ENCODE data around the gene COL4A2.

Gene COL4A2

GRCh38 chr13:110548891-110549794 lies 242.1 kb downstream of the COL4A2 start:
- Histone ChIP-seq H2AFZ (ENCODE audit: low read length) (no peak overlapping the region), H3K4me3 (ENCODE audit: low read depth, low read length, poor library complexity, severe bottlenecking) (no peak overlapping the region), H3K9ac (ENCODE audit: low read length) (no peak overlapping the region), H3K27ac (ENCODE audit: low read depth, low read length, poor library complexity, severe bottlenecking) (no peak overlapping the region), H3K9me3 (ENCODE audit: low read length) (peaks cover 3% of the 10 kb centered on the region; the same call in 1 of the 2 replicates), H3F3A (ENCODE audit: insufficient read depth, low read length) (no peaks in the 10 kb centered on the region), H3K27me3 (ENCODE audit: insufficient read depth, low read length) (no peaks in the 10 kb centered on the region; the same call in 1 of the 2 replicates), H3K79me2 (ENCODE audit: insufficient read depth, low read length) (no peaks in the 10 kb centered on the region), H3K9me2 (ENCODE audit: low read depth, low read length) (no peaks in the 10 kb centered on the region), H3K36me3 (ENCODE audit: insufficient read depth, low read length) (no peaks in the 10 kb centered on the region; the same call in 1 of the 2 replicates), H4K20me1 (ENCODE audit: insufficient read depth, low read length) (no peaks in the 10 kb centered on the region), H3K4me1 (ENCODE audit: insufficient read depth, low read length, severe bottlenecking) (no peaks in the 10 kb centered on the region), H3K4me2 (ENCODE audit: low read length) (no peak overlapping the region)
- no peak for TF ChIP-seq EZH2 (IDR thresholded peaks at IDR 0.05; ENCODE audit: borderline replicate concordance, low read length)
- no peak for TF ChIP-seq CTCF (IDR thresholded peaks at IDR 0.05; ENCODE audit: low read length)

- Histone ChIP-seq H3K27me3 (ENCODE audit: insufficient read depth, low read length) (no peaks in the 10 kb centered on the region; the same call in 1 of the 2 replicates), H3K9me3 (ENCODE audit: low read length) (no peaks in the 10 kb centered on the region), H3K4me2 (ENCODE audit: low read length) (no peak overlapping the region), H3K9me2 (ENCODE audit: low read depth, low read length) (no peaks in the 10 kb centered on the region), H3F3A (ENCODE audit: insufficient read depth, low read length) (no peaks in the 10 kb centered on the region), H3K4me1 (ENCODE audit: insufficient read depth, low read length, severe bottlenecking) (no peaks in the 10 kb centered on the region), H3K79me2 (ENCODE audit: insufficient read depth, low read length) (no peaks in the 10 kb centered on the region), H2AFZ (ENCODE audit: low read length) (no peak overlapping the region), H3K27ac (ENCODE audit: low read depth, low read length, poor library complexity, severe bottlenecking) (no peak overlapping the region), H3K4me3 (ENCODE audit: low read depth, low read length, poor library complexity, severe bottlenecking) (no peak overlapping the region), H3K36me3 (ENCODE audit: insufficient read depth, low read length) (no peaks in the 10 kb centered on the region), H3K9ac (ENCODE audit: low read length) (no peak overlapping the region), H4K20me1 (ENCODE audit: insufficient read depth, low read length) (no peaks in the 10 kb centered on the region)
- TF ChIP-seq CTCF (IDR thresholded peaks at IDR 0.05; ENCODE audit: low read length), result no peak
- no peak for TF ChIP-seq EZH2 (IDR thresholded peaks at IDR 0.05; ENCODE audit: borderline replicate concordance, low read length)
Observed at GRCh38 chr13:110549795-110550160, 242.7 kb downstream of the COL4A2 start.

- no peaks in the 10 kb centered on the region for H3K27me3 ChIP-seq (ENCODE audit: insufficient read depth, low read length)
- no peak overlapping the region for H3K4me2 ChIP-seq (ENCODE audit: low read length)
- no peaks in the 10 kb centered on the region for H3K9me2 ChIP-seq (ENCODE audit: low read depth, low read length)
- peaks cover 13% of the 10 kb centered on the region for H3K4me1 ChIP-seq (ENCODE audit: insufficient read depth, low read length, severe bottlenecking)
- no peaks in the 10 kb centered on the region for H3F3A ChIP-seq (ENCODE audit: insufficient read depth, low read length)
- H3K27ac ChIP-seq (ENCODE audit: low read depth, low read length, poor library complexity, severe bottlenecking), result no peak overlapping the region
- no peak overlapping the region for H3K9ac ChIP-seq (ENCODE audit: low read length)
- no peaks in the 10 kb centered on the region for H3K9me3 ChIP-seq (ENCODE audit: low read length)
- no peaks in the 10 kb centered on the region for H3K79me2 ChIP-seq (ENCODE audit: insufficient read depth, low read length)
- no peaks in the 10 kb centered on the region for H3K36me3 ChIP-seq (ENCODE audit: insufficient read depth, low read length)
- no peaks in the 10 kb centered on the region for H4K20me1 ChIP-seq (ENCODE audit: insufficient read depth, low read length)
- TF ChIP-seq CTCF (IDR thresholded peaks at IDR 0.05; ENCODE audit: low read length), result no peak
- no peak for TF ChIP-seq EZH2 (IDR thresholded peaks at IDR 0.05; ENCODE audit: borderline replicate concordance, low read length)
- H2AFZ ChIP-seq (ENCODE audit: low read length), result no peak overlapping the region
- no peak overlapping the region for H3K4me3 ChIP-seq (ENCODE audit: low read depth, low read length, poor library complexity, severe bottlenecking)
Observed at GRCh38 chr13:110551284-110551683, 244.2 kb downstream of the COL4A2 start.
